Measurements from ENCODE around the gene STK26. TPM values are rescaled to one million over a fixed set of nuclear protein-coding genes. Genes with fewer than 3 reads are reported as not detected.
A peak's percentile ranks its signal among the peaks of the same experiment; 100 is the strongest.

Gene STK26
- total RNA-seq, 1 donor from 2014 or later, result 29.7 TPM

- H3K4me1 Mint-ChIP-seq (ENCODE audit: unreplicated experiment), result peaks cover 9% of the 10 kb centered on the region
- no peak overlapping the region for H3K4me3 Mint-ChIP-seq (ENCODE audit: unreplicated experiment)
- TF ChIP-seq CTCF (IDR thresholded peaks at IDR 0.05; ENCODE audit: unreplicated experiment), result no peak
- H3K9me3 Mint-ChIP-seq (ENCODE audit: unreplicated experiment), result no peaks in the 10 kb centered on the region
- no peak overlapping the region for H3K27ac Mint-ChIP-seq (ENCODE audit: unreplicated experiment)
- no peaks in the 10 kb centered on the region for H3K27me3 Mint-ChIP-seq (ENCODE audit: unreplicated experiment)
- H3K36me3 Mint-ChIP-seq (ENCODE audit: low read depth, unreplicated experiment), result no peaks in the 10 kb centered on the region
- no peak for DNase-seq (ENCODE audit: low spot score)
These were observed 7.2 kb upstream of the STK26 start for GRCh38 chrX:132015875-132016274.

- no peak for DNase-seq (ENCODE audit: low spot score)
- no peaks in the 10 kb centered on the region for H3K36me3 Mint-ChIP-seq (ENCODE audit: low read depth, unreplicated experiment)
- no peak for TF ChIP-seq CTCF (IDR thresholded peaks at IDR 0.05; ENCODE audit: unreplicated experiment)
- no peaks in the 10 kb centered on the region for H3K27me3 Mint-ChIP-seq (ENCODE audit: unreplicated experiment)
- peak overlapping the region; percentile 30 for H3K27ac Mint-ChIP-seq (ENCODE audit: unreplicated experiment)
- H3K9me3 Mint-ChIP-seq (ENCODE audit: unreplicated experiment), result no peaks in the 10 kb centered on the region
- peaks cover 9% of the 10 kb centered on the region for H3K4me1 Mint-ChIP-seq (ENCODE audit: unreplicated experiment)
- H3K4me3 Mint-ChIP-seq (ENCODE audit: unreplicated experiment), result no peak overlapping the region
These were observed 6.3 kb upstream of the STK26 start for GRCh38 chrX:132016628-132017430.

- TF ChIP-seq CTCF (IDR thresholded peaks at IDR 0.05; ENCODE audit: unreplicated experiment), result no peak
- Mint-ChIP-seq H3K36me3 (ENCODE audit: low read depth, unreplicated experiment) (no peaks in the 10 kb centered on the region), H3K27me3 (ENCODE audit: unreplicated experiment) (no peaks in the 10 kb centered on the region), H3K4me1 (ENCODE audit: unreplicated experiment) (peaks cover 12% of the 10 kb centered on the region), H3K9me3 (ENCODE audit: unreplicated experiment) (no peaks in the 10 kb centered on the region), H3K27ac (ENCODE audit: unreplicated experiment) (peak overlapping the region; percentile 30), H3K4me3 (ENCODE audit: unreplicated experiment) (no peak overlapping the region)
- no peak for DNase-seq (ENCODE audit: low spot score)
These were observed 5.5 kb upstream of the STK26 start for GRCh38 chrX:132017431-132018185.

- no peaks in the 10 kb centered on the region for H3K27me3 Mint-ChIP-seq (ENCODE audit: unreplicated experiment)
- no peak for TF ChIP-seq CTCF (IDR thresholded peaks at IDR 0.05; ENCODE audit: unreplicated experiment)
- no peak overlapping the region for H3K27ac Mint-ChIP-seq (ENCODE audit: unreplicated experiment)
- DNase-seq (ENCODE audit: low spot score), result no peak
- no peaks in the 10 kb centered on the region for H3K9me3 Mint-ChIP-seq (ENCODE audit: unreplicated experiment)
- H3K36me3 Mint-ChIP-seq (ENCODE audit: low read depth, unreplicated experiment), result no peaks in the 10 kb centered on the region
- H3K4me3 Mint-ChIP-seq (ENCODE audit: unreplicated experiment), result peak overlapping the region; percentile 99
- H3K4me1 Mint-ChIP-seq (ENCODE audit: unreplicated experiment), result peaks cover 10% of the 10 kb centered on the region
These were observed 720 bp upstream of the STK26 start for GRCh38 chrX:132022198-132022966.
